Endometrium (tissue), 2 donors: ENCODE results near the gene WDFY2.

Experiments used
- FAIRE-seq: peaks from 2 replicates; lab custom pipeline; 2012; peaks lifted over from hg19 to GRCh38; lab: Jason Lieb, UNC
- donor health status: control.
- donor health status: control.

WDFY2 gene

DNA sequence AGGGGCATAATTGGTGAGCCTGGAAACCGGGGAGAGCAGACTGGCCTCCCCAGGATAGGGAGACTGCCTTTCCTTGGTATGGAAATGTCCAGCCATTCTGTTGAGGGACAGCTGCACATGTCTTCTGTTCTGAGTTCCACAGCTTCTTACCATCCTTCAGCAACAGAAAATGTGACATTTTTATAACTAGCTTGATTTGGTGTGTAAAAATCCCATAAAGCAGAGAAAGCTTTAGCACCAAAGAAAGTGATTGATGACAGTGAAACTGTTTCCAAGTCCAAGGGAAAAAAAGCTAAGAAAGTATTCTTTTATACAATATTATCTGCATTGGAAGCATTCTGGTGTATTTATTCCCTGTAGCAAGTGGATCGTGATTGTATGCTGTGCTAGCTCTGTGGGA, 157.8 kb downstream of the WDFY2 start:
- FAIRE-seq, result no peak

DNA sequence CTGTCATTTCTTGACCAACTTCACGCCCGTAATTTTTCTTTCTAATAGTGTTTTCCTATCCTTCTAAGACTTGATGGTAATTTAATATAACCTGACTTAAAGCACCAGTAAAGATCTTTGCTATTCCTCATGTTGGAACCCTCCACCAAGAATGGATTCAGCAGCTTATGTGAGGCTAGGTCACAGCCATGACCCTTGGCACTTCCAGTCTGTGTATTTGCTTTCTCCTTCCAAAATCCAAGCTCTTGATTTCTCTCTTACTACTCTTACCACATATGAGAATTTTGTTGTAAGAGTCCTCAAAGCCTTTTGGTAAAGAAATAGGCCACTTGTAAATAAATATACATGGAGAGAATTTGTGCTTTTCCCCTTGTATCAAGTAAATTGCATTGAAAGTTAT, 158.3 kb downstream of the WDFY2 start:
- no peak for FAIRE-seq

DNA sequence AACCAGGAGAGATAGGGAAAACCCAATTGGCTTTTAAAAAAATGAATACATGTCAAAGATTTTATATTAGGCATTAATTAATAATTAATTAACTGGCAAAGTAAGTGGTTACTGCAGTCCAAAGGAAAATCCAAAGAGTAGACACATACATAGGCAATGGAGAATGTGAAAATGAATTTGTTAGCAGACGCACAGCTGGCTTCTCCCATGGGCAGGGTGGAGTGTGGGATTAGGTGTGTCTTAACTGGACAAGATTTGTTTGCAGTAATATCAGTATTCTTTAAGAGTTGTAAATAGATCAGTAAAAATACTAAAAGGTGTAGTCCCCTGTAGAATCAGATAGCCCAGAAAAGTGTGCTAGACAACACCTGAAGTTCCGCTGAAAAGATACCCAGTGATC, 161.0 kb downstream of the WDFY2 start:
- no peak for FAIRE-seq

DNA sequence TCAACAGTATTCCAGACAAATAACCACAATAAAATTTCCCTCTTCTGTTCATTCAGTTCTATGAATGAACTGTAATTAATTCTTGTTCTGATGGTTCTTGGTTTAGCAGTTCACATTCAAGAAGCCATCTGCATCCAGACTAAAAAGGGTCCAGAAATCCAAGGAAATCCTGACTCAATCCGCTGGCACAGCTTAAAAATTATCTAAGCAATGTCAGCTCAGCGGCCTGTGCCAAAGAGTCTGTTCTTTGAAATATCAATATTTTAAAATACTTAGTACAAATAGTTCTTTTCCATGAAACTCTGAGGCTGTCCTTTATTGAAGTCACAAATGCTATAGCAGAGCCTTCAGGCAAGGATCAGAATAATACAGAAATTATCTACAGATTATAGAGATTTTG, 162.5 kb downstream of the WDFY2 start:
- no peak for FAIRE-seq

DNA sequence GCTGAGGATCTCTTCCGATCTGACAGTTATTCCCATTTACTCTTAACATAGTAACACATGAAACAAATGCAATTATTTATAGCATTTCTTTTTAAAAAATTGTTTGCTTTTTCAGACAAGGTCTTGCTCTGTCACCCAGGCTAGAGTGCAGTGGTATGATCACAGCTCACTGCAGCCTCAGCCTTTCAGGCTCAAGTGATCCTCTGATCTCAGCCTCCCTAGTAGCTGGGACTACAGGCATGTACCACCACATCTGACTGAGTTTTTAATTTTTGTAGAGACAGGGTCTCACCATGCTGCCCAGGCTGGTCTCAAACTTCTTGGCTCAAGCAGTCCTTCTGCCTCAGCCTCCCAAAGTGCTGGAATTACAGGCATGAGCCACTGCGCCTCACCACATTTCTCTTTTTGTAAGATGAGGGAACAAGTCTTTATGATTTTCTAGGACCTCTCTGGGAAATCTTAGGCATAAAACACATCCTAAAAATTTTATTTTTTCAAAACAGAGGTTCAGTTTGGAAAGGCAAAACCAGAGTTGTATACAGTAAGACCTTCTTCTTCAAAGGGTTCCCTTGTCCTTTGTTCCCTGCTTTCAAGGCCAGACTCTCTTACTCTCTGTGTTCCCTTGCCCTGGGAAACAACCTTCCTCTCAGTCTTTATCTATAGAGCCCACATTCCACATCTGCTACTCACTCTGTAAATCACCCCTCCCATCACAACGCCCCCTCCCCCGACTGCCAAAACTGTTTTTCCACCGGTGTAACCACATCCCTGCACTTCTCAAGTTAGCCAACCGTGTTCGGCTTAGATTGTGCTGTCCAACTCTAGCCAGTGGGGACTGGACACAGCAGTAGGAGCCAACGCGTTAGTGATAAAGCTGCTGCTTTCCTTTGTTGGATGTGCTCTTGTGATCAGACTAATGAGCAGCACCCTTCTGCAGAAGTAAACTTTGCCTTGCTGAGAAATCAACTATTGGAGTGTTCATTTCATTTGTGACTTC, 163.5 kb downstream of the WDFY2 start:
- FAIRE-seq, result no peak

DNA sequence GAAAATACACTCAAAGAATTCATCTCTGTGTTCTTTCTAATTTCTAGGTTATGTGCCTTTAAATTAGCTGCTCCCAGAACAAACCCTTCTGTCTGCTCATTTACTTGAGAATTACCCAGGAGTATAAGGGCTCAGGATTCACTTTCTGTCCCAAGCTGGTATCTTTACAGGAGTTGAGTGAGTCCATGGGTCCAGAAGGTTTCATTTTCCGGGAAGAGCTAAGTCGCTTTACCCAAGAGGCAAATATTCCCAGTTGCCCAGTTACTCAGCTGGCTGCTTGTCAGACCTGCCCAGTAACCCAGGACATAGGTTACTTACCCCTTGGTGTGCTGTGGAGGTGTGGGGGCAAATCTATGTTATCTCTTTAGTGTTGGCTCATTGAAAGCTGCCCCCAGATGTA, 172.4 kb downstream of the WDFY2 start:
- no peak for FAIRE-seq

DNA sequence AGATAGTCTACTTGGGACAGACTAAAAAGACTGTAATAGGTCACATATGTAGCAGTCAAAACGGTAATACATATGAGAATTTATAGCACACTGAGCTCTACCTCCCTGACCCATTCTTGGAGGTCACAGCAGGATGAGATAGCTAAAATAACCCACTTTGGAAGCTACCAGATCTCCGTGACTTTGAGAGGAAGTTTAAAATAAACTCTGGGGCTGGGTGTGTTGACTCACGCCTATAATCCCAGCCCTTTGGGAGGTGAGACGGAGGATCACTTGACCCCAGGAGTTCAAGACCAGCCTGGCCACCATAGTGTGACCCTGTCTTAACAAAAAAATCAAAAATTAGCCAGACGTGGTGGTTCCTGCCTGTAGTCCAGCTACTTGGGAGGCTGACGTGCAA, 174.4 kb downstream of the WDFY2 start:
- no peak for FAIRE-seq

DNA sequence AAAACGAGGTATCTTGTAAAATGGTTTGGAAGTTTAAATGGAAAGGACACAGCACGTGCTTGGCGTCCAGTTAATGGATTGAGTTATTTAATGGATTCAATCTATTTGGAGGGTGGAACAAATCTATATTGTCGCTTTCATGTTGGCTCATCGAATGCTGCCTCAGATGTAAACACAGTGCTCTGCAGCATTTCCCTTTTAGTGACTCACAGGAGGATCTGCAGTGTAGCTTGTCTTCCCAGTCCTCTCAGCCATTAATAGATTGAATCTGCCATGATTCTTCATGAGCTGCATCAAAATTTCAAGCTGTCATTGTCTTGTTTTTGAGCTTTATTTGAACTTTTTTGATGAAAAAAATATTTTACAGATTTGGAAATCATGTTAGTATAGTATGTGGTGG, 175.0 kb downstream of the WDFY2 start:
- FAIRE-seq, result no peak

DNA sequence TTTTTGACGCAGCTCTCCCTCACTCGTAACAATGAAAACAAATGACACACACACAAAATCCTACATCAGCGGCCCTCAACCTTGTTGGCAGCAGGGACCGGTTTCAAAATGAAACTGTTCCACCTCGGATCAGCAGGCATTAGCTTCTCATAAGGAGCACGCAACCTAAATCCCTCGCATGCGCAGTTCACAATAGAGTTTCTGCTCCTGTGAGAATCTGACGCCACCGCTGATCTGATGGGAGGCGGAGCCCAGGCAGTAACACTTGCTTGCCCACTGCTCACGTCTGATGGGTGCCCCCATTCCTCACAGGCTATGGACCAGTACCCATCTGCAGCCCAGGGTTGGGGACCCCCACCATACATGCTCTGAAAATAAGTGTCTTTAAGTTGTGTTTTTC, 176.3 kb downstream of the WDFY2 start:
- FAIRE-seq, result no peak

DNA sequence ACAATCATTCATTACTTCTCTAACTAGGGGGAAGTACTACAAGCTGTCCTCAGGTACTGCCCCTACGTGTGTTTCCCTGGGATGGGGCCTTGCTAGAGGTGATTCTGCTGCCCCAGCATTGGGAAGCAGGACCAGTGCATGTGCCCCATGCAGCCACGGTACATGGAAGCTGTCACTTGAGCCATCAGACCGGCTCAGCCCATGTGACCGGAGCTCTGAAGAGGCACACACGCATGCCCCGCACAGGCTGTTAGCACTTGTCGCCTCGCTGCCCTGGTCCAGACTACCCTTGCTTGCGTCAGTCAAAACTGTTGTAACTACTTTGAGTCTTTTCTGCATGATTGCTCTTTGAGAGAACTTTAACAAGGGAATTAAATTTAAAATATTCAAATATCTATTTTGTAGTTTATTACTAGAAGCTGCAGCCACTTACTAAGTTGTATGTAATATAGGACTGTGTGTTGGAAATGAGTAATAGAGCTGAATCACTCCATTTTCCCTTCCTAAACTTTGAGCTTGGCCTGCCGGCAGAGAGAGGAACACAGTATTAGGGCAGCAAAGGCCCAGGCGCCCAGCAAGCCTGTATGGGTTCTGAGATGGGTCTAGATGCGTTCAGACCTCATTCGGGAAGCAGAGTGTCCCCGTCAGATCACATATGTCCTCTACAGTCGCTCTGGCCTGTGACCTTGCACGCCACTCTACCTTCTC, 177.5 kb downstream of the WDFY2 start:
- FAIRE-seq, result no peak

DNA sequence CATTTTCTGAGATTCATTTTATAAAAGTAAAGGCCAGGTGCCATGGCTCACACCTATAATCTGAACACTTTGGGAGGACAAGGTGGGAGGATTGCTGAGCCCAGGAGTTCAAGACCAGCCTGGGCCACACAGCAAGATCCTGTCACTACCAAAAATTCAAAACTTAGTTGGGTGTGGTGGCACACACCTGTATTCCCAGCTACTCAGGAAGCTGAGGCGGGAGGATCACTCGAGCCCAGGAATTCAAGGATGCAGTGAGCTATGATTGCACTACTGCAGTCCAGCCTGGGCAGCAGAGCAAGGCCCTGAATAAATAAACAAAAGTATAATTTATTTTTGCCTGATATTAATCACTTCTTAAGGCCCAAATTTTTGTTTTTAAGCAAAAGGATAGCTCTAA, 179.2 kb downstream of the WDFY2 start:
- no peak for FAIRE-seq

DNA sequence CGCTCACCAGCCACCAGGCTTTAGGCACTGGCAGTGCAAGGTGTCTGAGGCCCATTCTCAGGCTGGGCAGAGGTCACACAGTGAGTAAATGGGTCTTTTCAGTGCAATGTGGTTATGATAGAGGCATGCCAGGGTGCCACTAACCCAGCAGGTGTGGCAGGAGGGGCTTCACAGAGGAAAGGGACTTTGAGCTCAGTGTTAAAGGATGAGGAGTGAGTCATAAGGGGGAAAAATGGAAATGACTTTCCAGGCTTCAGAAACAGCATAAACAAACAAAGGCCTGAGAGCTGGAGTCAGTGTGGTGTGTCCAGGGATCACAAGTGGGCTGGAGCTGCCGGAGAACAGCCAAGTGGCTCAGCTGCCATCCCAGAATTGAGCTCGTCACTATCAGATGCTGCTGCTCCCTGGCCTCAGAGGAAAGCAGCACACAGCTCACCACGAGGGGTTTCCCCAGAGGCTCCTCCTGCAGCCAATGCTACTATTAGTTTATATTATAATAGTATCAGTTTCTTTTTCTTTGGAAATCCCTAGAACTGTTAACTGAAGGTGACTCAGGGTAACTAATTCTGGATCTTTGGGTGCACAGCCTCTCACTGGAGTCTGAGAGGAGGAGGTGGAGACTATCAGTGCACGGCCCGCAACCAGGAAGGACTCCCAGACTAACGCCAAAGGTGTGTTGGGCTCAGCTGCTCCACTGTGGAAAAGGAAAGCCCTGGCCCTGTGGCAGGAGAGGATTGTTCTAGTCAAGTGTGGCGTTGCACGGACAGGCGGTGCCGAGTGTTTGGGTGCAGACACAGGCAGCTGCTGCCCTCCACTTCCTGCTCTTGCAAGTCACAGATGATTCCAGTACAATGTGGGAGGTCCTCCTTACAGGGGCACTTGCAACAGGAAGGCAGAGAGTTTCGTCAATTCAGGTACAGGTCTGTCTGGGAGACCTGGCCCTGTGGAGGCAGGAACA, 180.2 kb downstream of the WDFY2 start:
- no peak for FAIRE-seq

DNA sequence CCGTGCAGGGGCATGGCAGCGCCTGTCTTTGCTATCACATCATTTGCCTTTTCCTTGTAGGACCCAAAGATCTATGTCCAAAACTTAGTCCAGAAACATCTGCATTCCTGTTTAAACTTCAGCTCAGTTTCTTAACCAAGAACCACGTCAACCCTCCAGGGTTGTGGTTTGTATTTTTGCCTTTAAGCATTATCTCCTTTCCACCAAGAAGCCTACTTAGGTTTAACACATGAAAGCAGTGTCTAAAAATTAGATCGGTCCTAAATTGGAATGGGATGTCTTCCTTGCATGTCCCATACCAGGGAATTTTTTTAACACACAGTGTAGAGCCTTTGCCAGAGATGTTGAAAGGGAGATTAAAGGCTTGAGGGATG, 180.9 kb downstream of the WDFY2 start:
- FAIRE-seq, result no peak

DNA sequence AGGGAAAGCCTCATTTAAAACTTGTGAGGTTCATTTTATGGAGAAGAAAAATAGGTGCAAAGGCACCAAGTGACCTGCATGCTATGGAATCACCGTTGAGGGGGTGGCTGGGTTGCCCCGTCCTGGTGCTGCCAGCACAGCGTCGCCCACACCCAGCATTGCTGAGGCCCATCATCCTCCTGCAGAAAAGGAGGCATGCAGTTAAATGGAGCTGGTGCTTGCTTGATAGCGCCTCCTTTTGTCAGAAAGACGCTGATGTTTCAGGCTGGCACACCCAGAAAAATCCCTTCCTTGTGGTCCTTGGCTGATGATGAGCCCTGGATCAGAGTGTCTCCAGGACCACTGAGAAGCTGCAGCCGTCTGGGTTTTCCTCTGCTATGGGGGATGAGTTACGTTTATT, 182.8 kb downstream of the WDFY2 start:
- FAIRE-seq, result no peak

DNA sequence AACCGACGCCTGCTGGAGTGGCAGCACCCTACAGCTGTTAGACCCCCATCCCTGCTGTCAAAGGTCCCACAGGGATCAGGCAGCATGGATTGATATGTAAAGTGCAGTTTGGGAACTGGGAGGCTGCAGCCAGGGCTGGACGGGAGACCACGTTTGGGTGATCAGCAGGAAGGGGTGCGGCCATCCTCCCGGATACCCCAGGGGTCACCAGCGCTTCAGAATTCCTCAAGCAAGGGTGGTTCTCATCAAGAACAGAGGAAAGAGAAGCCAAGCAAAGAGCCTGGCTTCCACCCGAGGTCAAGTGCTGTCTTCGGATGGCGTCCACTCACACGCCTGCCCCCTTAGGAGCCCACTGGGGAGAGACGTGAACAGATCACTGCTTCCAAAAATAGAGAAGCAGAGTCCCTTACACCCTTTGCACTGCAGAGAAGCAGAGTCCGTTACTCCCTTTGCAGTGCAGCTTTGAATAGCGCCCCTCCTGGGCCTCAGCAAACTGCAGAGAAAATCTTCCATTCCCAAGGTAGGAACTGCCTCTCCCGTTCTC, 184.2 kb downstream of the WDFY2 start:
- no peak for FAIRE-seq

DNA sequence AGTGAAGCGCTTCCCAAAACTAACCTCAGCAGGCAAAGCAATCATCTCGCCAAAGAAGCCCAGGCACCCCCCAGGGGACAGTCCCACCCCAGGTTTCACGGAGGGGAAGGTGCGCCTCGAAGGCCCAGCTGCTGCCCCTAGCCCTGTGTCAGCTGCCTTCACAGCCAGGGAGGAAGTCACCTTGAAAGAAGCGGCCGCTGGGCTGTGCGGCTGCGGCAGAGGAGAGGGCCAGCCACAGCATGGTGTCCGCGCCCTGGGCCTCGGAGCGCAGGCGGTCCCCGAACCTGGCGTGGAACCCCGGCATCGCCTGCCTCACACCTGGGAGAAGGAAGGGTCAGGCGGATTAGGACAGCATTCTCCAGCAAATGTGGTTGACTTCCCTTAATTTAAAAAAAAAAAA, 184.7 kb downstream of the WDFY2 start:
- no peak for FAIRE-seq

DNA sequence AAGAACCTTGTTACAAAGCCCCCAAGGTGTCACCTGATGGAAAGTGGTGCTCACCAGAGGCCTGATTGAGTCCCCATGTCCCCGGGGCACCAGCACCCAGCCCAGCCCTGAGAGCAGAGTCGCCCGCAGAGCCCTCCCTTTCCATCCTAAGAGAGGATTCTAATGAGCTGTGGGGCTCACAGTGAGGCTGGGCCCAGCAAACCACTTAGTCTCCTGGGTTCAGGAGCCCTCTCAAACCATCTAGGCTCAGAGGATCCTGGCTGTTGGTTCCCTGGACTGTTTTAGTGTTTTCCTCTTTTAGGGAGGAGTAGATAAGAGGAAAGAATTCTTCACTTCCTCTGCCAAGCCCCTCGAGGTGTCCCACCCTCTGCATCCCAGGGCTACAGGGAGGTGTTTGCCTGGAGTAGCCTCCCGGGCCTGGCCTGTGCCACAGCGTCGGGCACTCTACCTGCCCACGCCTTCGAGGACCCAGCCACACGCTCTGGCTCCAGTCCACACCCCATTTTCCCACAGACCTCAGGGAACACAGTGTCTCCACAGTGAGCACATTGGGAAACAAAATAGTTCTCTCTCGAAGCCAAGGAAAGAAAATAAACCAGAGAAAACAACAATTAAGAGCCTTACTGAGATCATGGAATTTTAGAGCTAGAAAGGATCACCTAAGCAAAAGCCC, 185.3 kb downstream of the WDFY2 start:
- FAIRE-seq, result no peak

DNA sequence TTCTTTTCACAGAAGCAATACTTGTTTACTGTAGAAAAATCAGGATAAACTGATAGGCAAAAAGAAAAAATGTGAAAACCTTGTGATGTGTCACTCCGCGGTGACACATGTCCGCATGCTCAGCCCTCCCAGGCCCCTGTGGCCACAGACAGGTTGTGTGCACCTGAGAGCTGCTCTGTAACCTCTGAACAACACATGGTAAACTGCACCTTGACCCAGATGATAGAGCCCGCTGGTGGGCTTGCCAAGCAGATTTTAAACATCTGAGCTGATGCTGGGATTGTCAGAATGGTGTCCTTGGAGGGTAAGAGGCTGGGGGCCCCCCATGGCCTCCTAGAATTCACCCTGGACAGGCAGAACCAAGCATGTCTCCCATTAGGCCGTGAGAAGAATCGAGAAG, 185.9 kb downstream of the WDFY2 start:
- no peak for FAIRE-seq

DNA sequence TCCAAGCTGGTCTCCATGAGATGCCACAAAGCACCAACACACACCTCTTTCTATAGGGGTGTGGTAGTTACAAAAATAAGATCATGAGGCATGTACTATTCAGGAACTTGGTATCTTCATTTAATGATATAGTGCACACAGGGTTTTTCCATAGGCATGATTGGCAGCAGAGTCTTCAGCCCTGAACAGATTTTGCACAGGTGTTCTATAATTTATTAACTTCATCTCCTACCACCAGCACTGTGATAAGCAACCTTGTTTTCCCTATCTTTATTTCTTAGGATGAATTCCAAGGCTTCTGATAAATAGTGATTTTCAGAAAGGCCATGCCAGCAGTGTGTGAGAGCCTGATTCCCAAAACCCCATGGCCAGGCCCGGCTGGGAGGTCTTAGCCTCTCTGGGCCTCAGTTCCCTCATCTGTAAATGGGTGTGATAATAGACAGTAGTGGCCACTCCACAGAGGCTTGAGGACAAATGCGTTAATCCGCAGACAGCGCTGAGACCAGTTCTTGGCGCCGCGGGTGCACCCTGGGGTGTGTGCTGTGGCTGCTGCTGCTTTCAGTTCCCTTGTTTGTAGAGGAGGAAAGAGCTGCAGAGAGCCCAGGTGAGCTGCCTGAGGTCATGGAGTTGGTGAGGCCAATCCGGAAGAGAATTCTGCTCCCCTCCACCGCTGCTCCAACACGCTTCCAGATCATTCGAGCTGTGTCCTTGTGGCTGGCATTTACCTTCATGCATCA, 186.6 kb downstream of the WDFY2 start:
- no peak for FAIRE-seq

DNA sequence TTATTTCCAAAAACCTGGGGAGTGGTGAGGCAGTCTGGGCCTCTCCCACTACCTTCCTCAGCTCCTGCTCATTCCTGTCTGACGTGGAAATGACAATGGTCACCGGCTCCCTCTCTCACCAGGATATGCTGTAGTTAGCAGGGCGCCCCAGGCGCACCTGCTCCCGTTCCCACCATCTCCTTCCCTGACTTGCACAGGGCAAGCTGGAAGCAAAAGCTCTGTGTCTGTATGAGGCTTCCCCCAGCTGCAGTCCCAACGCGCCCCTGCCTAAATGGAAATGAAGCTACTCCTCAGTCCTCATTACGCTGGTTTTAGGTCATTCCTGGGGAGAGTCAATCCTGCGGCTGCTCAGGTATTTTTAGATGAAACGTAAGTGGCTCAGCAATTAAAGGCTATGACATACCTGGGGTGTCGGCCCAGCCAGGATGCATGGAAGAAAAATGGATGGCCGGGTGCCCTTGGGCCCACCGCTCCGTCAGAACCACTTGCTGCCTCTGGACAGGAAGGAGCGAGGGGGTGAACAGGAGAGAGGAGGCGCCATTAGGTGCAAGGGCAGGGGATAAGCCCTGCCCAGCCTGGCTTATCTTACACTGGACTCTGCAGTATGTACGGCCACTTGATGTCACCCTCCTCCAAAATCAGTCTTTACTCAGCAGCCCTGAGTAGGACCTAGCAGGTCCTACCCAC, 187.3 kb downstream of the WDFY2 start:
- no peak for FAIRE-seq
